GM19463 (cell line): ENCODE data around the gene AFF3.

ENCODE experiments used
- ATAC-seq: cut with Tn5 transposase; IDR thresholded peaks from one replicate; pipeline ENCODE4 v1.9.1; 2021; ENCODE audit warnings: mild to moderate bottlenecking, moderate library complexity; ENCODE audit not compliant: unreplicated experiment

Gene AFF3

GRCh38 chr2:99622534-99622933, 519.9 kb downstream of the AFF3 start:
- ATAC-seq, result no peak

- no peak for ATAC-seq
These were observed 520.6 kb downstream of the AFF3 start for GRCh38 chr2:99621774-99622173.

GRCh38 chr2:99621106-99621505, 521.3 kb downstream of the AFF3 start:
- no peak for ATAC-seq

DNA sequence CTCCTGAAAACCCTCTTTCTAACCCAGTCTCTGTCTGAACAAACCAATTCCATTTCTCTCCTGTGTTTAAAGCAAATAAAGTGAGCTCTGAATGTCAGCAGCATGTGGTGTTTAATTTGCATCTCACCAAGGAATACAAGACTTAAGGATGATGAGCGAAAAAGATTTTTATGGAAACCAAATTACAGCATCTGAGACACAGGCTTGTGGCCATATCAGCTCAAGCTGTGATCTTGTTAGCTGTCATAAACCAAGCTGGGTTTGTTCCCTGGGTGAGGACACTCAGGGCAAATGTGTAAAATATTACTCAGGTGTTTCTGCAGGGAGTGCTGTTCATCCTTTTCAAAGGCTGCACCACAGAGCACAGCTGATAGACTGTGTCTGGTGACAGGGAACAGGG, 523.2 kb downstream of the AFF3 start:
- no peak for ATAC-seq

- ATAC-seq, result no peak
These were observed 523.8 kb downstream of the AFF3 start for GRCh38 chr2:99618579-99619097.

- no peak for ATAC-seq
These were observed 524.6 kb downstream of the AFF3 start for GRCh38 chr2:99617811-99618210.

- ATAC-seq, result no peak
These were observed 527.1 kb downstream of the AFF3 start for GRCh38 chr2:99615247-99615771.

GRCh38 chr2:99613980-99614379, 528.4 kb downstream of the AFF3 start:
- no peak for ATAC-seq

GRCh38 chr2:99611786-99612185, 530.6 kb downstream of the AFF3 start:
- no peak for ATAC-seq

GRCh38 chr2:99611034-99611433, 531.4 kb downstream of the AFF3 start:
- ATAC-seq, result no peak

DNA sequence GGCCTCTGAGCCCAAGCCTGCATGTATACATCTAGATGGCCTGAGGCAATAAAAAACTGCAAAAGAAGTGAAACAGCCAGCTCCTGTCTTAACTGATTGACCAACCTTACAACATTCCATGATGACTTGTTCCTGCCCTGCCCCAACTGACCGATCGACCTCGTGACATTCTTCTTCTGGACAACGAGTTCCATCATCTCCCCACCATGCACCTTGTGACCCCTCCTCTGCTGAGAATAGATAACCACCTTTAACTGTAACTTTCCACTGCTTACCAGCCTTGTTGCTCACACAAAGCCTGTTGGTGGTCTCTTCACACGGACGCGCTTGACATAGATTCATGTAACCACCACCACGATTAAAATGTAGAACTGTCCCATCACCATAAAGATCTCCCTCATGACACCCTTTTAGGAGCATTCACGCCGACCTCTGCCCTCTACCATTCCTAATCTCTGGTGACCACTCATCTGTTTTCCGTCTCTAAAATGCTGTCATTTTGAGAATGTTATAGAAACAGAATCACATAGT, 532.5 kb downstream of the AFF3 start:
- no peak for ATAC-seq

DNA sequence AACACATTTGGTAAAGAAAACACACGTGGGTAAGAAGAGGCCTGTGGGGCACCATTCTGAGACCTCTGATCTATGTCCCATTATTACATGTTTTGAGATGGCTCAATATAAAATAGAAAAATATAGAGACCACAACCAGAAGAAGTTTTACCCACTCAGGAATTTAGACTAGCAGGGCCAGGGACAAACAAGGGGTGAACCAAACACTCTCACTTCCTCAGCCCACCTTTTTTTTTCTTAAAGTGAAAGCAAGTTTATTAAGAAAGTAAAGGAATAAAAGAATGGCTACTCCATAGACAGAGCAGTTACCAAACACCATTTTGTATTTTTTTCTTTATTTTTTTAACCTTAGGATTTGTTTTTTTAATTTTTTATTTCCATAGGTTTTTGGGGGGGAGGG, 533.5 kb downstream of the AFF3 start:
- ATAC-seq, result no peak

DNA sequence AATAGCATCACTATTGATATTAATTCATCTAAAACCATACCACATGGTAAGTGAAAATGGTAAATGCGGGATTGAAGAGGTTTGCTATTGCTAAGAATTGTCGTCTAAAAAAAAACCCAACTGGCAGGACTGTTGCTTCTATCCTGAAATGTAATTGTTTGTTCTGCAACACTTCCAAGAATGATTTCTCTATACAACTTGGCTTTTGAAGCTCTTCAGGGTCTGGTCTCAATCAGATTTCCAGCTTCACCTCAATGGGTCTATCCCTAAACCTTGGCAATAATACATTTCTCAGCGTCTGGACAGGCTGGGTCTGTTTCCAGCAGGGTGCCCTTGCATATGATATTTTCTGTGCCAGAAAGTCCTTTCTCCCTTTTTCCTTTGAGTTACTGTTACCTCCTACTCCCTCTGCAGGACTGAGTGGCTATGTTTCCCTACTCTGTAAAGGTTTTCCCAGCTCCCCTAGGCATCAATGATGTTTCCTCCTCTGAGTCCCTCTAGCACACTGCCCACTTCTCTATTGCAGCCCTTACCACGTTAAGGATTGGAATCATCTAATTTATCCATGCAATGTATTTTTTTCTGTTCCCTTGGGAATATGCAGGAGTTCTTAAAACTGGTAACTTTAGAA, 534.4 kb downstream of the AFF3 start:
- no peak for ATAC-seq

DNA sequence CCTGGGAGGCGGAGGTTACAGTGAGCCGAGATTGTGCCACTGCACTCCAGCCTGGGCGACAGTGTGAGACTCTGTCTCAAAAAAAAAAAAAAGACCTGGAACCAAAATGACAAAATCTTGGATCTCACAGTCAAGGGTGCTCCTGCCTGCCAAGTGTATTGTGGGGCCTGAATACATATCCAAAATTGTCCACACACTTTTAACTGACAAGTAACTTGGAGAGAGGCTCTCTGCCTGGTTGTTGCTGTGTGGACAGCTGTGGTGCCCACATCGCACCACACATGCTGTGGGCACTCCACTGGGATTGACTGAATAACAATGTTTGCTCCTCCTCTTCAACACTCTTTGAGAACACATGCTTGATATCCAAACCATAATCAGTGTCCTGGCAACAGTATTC, 534.9 kb downstream of the AFF3 start:
- ATAC-seq, result no peak

- ATAC-seq, result no peak
These were observed 537.4 kb downstream of the AFF3 start for GRCh38 chr2:99605036-99605435.

DNA sequence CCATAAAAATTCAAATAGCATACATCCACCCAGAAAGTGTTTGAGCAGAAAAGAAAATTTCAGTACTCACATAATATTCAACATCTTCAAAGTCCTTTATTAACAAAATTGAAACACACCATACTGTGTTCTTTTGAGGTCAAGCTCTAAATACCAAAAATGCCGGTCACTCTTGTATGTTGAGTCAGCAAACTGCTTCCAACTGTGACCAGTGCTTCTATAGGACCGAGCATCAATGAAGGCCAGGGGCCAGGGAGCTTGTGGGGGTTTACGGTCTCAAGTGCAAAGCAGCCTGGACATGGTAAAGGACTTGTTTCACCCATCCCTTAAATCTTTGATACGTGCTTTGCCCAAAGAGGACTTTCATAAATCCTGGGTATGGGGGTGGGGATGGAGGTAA, 539.9 kb downstream of the AFF3 start:
- no peak for ATAC-seq

DNA sequence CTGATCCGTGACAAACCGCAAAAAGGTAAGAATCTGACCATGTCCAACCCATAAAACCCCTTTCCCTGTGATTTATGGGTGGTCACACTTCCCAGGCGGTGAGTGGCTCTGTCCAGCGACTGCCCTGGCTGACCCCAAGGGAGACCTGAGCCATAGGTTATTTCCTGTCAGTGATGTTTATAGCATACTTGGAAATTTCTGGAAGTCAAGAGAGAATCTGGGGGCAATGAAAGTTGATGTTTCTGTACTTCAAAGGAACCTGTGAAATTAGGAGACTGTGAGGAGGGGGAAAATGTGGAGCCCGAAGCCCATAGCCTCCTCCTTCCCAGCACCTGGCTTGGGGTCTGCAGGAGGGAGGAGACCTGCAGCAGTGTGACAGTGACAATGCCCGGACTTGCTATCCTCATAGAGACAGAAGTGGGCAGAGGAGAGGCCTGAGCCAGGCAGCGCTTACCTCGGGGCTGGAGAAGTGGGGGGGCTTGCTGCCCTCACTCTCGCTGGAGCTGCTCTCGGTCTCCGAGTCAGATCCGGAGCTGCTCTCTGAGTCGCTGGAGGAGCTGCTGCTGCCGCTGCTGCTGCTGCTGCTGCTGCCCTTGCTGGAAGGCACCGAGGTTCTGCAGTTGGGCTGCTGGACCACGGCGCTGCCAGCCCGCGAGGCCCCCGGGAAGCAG, 541.3 kb downstream of the AFF3 start:
- ATAC-seq, result no peak

- no peak for ATAC-seq
These were observed 543.9 kb downstream of the AFF3 start for GRCh38 chr2:99598441-99598840.

- no peak for ATAC-seq
These were observed 544.8 kb downstream of the AFF3 start for GRCh38 chr2:99597616-99598015.

- no peak for ATAC-seq
These were observed 547.0 kb downstream of the AFF3 start for GRCh38 chr2:99595373-99595772.

DNA sequence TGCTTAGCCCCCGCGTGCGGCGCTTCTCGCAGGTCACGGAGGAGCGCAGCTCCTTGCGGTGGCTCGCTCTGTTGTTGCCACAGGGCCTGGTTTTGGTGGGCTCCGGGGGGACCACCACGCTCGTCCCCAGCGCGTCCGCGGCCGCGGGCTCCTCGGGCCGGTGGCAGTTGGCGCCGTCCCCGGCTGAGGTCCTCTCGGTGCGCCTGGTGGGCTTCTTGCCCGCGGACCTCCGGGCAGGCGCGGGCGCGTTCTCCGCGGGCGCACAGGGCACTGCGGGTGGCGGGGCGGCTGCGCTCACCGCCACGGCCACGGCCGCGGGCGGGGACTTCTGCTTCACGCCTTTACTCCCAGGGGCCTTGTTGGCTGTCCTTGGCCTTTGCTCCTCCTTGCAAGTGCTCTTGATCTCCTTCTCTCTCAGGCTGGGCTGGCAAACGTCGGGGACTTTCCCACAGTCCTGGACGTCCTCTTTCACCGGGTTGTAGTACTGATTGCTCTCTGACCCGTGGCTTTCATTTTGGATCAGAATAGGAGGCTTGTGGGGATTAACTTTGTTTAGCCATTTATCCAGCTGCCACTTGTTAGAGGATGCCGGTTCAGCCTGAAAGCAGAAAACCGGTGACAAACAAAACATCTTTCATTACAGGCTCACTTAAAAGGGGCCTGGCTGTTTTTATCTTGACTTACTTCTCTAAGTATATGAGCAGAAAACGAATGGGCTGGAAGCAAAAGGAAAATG, 548.5 kb downstream of the AFF3 start:
- no peak for ATAC-seq
